Progenitor cell of endocrine pancreas (in vitro differentiated cells): ENCODE results near the gene TIAL1. TPM values are rescaled to one million over a fixed set of nuclear protein-coding genes. Genes with fewer than 3 reads are reported as not detected.

Experiments used
- DNase-seq: peaks from one replicate; pipeline ENCODE4 v3.0.0; 2021; ENCODE audit warnings: low spot score; ENCODE audit not compliant: unreplicated experiment
- H3K27ac Mint-ChIP-seq: 2 replicates; pipeline ENCODE4 v1.8.0; 2021; ENCODE audit warnings: mild to moderate bottlenecking, moderate library complexity, mixed read lengths
- H3K27me3 Mint-ChIP-seq: 2 replicates; pipeline ENCODE4 v1.8.0; 2021; ENCODE audit warnings: mixed read lengths
- H3K36me3 Mint-ChIP-seq: 2 replicates; pipeline ENCODE4 v1.8.0; 2022; ENCODE audit warnings: mixed read lengths; ENCODE audit not compliant: insufficient read depth
- H3K4me1 Mint-ChIP-seq: 2 replicates; pipeline ENCODE4 v1.8.0; 2021; ENCODE audit warnings: low read depth, mixed read lengths
- H3K4me3 Mint-ChIP-seq: 2 replicates; pipeline ENCODE4 v1.8.0; 2021; ENCODE audit warnings: low read depth, mild to moderate bottlenecking, moderate library complexity, mixed read lengths
- H3K9me3 Mint-ChIP-seq: 2 replicates; pipeline ENCODE4 v1.8.0; 2021; ENCODE audit warnings: low read depth, mixed read lengths
- CTCF ChIP-seq: fragments of 200-600 bp; sonication (generic); IDR thresholded peaks from one replicate; pipeline ENCODE4 v1.5.0; 2021; ENCODE audit warnings: antibody characterized with exemption, mild to moderate bottlenecking; ENCODE audit not compliant: unreplicated experiment
- total RNA-seq: library from RNA; stranded (reverse); gene quantifications from 2 replicates; pipeline ENCODE4 v1.2.1, GENCODE V29; 2021

TIAL1 gene
- total RNA-seq, 1 donor from 2014 or later = 189 TPM

DNA sequence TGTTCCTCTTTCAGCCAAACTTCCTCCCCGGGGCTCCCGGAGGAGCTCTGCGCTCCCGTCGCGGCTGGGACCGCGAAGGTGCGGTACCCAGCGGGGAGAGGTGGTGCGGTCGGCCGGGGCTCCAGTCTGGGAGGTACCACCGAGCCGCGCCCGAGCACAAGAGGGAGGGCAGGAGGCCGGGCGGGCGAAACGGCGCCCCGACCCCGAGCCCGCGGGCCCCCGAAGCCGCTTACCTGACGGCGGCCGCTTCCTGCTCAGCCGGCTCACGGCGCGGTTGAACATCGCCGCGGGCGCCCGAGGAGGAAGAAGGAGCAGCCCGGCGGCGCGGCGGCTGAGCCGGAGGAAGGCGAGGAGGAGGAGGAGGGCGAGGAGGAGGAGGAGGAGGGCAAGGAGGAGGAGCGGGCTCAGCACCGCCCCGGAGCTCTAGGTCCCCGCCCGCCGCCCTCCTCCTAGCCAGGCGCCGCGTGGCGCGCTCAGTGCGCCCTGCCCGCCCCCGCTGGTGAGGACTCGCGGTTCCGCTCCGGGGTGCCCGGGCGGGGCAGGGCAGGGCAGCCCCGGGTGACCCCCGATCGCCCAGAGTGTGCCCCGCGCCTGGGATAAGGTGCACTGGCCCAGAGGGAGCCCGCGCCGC lies 54.3 kb downstream of the TIAL1 start, which contains the start of gene RGS10:
RGS10 (minus strand) TSS at position 363 of the 631 bp plus-strand sequence; CDS start at position 282, 81 bp downstream.
- H3K4me3 Mint-ChIP-seq = peak within 1 kb of the TSS; percentile 74
- H3K27me3 Mint-ChIP-seq = peaks cover 80% of the 10 kb centered on the region
- no peaks in the 10 kb centered on the region for H3K36me3 Mint-ChIP-seq
- H3K9me3 Mint-ChIP-seq = no peaks in the 10 kb centered on the region
- H3K27ac Mint-ChIP-seq = no peak within 1 kb of the TSS
- TF ChIP-seq CTCF = no peak
- DNase-seq = peak; percentile 23
- peaks cover 6% of the 10 kb centered on the region for H3K4me1 Mint-ChIP-seq

GRCh38 chr10:119541459-119542356 lies 55.1 kb downstream of the TIAL1 start:
- Mint-ChIP-seq H3K9me3 (no peaks in the 10 kb centered on the region), H3K36me3 (no peaks in the 10 kb centered on the region), H3K27ac (no peak overlapping the region), H3K4me1 (peaks cover 6% of the 10 kb centered on the region), H3K27me3 (peaks cover 82% of the 10 kb centered on the region), H3K4me3 (peak overlapping the region; percentile 62)
- no peak for DNase-seq
- TF ChIP-seq CTCF = no peak

DNA sequence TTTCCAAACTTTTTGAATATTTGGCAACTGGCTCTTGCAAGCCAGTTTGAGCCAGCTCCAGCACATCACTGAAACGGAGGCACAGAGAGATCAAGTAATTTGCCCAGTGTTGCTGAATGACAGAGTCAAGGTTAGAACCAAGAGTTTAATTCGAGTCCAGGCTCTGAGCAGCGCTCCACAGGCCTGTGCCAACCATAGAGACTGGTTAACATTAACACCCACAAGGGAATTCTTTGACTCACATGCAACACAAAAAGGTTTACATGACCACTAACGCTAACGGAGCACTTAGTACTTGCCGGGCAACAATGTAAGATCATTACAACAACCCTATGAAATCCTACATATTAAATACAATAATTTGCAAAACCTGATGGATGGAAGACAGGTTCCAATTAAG lies 55.7 kb downstream of the TIAL1 start:
- Mint-ChIP-seq H3K36me3 (no peaks in the 10 kb centered on the region), H3K4me3 (no peak overlapping the region), H3K27me3 (peaks cover 81% of the 10 kb centered on the region), H3K27ac (no peak overlapping the region), H3K9me3 (no peaks in the 10 kb centered on the region), H3K4me1 (peaks cover 6% of the 10 kb centered on the region)
- no peak for DNase-seq
- TF ChIP-seq CTCF = no peak

- no peak for DNase-seq
- no peak for TF ChIP-seq CTCF
- H3K27me3 Mint-ChIP-seq = peaks cover 79% of the 10 kb centered on the region
- no peaks in the 10 kb centered on the region for H3K9me3 Mint-ChIP-seq
- H3K4me1 Mint-ChIP-seq = peaks cover 6% of the 10 kb centered on the region
- no peak overlapping the region for H3K27ac Mint-ChIP-seq
- no peaks in the 10 kb centered on the region for H3K36me3 Mint-ChIP-seq
- no peak overlapping the region for H3K4me3 Mint-ChIP-seq
These were observed 56.7 kb downstream of the TIAL1 start for GRCh38 chr10:119540038-119540437.

DNA sequence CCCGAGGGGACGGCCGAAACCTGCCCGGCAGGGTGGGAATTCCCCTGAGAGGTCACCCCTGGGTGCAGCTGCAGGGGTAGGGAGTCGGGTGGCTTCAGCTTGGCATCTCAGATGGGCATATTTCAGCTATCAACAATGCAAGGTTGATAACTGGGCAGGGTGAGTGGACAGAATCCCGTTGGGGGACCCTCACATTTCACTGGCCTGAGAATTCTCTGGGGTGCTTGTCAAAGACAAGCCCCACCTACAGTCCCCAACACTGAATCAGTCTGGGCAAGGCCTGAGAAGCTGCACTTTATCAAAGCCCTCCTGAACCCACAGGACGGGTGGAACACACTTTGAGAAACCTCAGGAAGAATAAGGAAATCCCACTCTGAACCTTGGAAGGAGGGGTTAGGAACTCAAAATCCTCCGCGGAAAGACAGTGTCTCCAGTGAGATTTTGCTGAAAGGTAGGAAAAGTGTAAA lies 57.4 kb downstream of the TIAL1 start:
- Mint-ChIP-seq H3K9me3 (no peaks in the 10 kb centered on the region), H3K27me3 (peaks cover 75% of the 10 kb centered on the region), H3K4me3 (no peak overlapping the region), H3K27ac (no peak overlapping the region), H3K4me1 (peaks cover 6% of the 10 kb centered on the region), H3K36me3 (no peaks in the 10 kb centered on the region)
- DNase-seq = no peak
- no peak for TF ChIP-seq CTCF
